ENCODE data around the gene LHPP.

DNA sequence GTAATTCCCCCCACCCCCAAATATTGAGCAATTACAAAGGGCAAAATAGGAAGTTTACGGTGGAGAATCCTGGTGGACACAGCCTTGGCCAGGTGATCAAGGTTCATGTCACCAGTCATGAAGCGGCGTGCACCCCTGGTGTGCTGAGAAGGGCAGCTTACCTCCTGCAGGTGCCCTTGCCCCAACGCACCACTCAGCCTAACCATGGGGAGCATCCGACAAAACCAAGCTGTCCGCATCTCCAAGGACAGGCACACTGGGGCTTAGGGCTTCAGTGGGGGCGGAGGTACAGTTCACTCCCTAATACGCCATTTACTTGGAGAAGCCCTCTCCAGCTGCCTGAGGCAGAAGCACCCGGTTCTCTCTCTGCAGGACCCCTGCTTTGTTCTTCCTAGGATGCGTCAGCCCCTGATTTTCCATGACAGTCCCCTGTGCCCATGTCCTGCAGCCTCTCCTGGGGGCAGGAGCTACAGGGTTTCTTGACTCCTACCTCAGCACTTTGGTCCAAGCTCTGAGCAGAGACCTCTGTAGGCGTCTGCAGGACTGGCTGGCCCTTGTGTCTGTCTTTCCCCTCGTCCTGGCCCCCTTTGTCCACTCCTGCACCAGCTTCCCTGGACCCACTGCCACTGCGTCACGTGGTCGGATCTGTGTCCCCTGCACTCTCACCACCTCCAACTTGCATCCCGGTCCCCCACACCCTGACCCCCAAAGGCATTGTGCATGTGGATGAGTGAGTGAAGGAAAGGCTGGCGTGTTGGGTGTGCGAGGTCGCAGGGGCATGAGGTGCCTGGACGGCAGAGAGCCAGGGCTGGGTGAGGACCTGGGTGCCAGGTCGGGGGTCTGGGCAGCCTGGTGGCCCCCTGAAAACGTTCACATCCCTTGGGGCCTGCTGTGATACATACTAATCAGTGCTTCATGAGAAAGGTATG, 113.7 kb downstream of the LHPP start:
- no peak for TF ChIP-seq RFX5 (IDR thresholded peaks at IDR 0.05)
- TF ChIP-seq ESRRA (IDR thresholded peaks at IDR 0.05; ENCODE audit: borderline replicate concordance, low read length) = no peak
- no peak for TF ChIP-seq GATA3 (IDR thresholded peaks at IDR 0.05; ENCODE audit: borderline replicate concordance)
- TF ChIP-seq, protein P1, sequence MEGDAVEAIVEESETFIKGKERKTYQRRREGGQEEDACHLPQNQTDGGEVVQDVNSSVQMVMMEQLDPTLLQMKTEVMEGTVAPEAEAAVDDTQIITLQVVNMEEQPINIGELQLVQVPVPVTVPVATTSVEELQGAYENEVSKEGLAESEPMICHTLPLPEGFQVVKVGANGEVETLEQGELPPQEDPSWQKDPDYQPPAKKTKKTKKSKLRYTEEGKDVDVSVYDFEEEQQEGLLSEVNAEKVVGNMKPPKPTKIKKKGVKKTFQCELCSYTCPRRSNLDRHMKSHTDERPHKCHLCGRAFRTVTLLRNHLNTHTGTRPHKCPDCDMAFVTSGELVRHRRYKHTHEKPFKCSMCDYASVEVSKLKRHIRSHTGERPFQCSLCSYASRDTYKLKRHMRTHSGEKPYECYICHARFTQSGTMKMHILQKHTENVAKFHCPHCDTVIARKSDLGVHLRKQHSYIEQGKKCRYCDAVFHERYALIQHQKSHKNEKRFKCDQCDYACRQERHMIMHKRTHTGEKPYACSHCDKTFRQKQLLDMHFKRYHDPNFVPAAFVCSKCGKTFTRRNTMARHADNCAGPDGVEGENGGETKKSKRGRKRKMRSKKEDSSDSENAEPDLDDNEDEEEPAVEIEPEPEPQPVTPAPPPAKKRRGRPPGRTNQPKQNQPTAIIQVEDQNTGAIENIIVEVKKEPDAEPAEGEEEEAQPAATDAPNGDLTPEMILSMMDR (IDR thresholded peaks at IDR 0.05) = no peak
- TF ChIP-seq MAZ (IDR thresholded peaks at IDR 0.05; ENCODE audit: borderline replicate concordance, low read depth, low read length) = no peak
- no peak for TF ChIP-seq EHMT2 (IDR thresholded peaks at IDR 0.05; ENCODE audit: low read depth)
- no peak for TF ChIP-seq POLR2A (IDR thresholded peaks at IDR 0.05; ENCODE audit: low read length)
- TF ChIP-seq BHLHE40 (IDR thresholded peaks at IDR 0.05; ENCODE audit: low read depth, low read length) = no peak
- no peak for TF ChIP-seq KDM1A (IDR thresholded peaks at IDR 0.05; ENCODE audit: low read depth)
- TF ChIP-seq MAFK (IDR thresholded peaks at IDR 0.05; ENCODE audit: partially characterized antibody) = no peak
- TF ChIP-seq MYC (IDR thresholded peaks at IDR 0.05; ENCODE audit: borderline replicate concordance, low read length) = no peak
